Activated CD4-positive, alpha-beta T cell treated with anti-CD3 and anti-CD28 coated beads, Interleukin-2, amount 50 U/mL, for 16 hours (primary cell): Measurements from ENCODE around the gene PRDM15.

ENCODE experiments used
- DNase-seq: peaks from one replicate; pipeline ENCODE4 v3.0.0-alpha.2; 2020

PRDM15 gene

DNA sequence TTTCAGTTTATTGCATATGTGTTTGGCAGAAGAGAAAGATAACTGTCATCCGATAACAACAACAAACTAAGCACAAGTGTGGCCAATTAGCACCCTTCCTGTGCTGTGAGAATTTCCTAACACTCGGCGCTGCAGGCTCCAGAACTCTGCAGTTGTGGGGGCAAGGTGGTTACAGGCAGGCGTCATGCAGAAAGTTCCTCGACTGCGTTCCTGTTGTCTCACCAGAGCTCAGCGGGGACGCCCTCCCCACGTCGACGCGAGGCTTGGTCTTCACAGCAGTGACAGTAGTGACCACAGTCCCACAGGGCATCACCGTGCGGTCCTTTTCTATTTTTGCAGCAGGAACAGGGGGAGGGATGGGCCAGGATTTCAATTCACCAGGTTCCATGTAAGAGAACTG, 27.6 kb upstream of the PRDM15 start:
- DNase-seq: no peak

- no peak for DNase-seq
Measured at GRCh38 chr21:41903559-41904351, 24.6 kb upstream of the PRDM15 start.

DNA sequence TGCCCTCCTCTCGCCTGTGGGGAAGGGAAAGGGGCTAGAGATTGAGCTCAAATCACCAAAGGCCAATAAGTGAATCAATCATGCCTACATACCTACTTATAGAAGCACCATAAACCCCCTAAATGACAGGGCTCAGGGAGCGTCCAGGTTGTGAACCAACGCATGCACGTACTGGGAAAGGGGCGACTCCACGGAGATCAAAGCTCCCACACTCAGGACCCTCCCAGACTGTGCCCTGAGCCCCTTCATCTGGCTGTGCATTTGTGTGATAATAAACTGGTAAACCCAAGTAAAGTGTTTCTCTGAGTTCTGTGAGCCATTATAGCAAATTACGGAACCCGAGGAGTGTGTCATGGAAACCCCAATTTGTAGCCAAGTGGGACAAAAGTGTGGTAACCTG, 23.8 kb upstream of the PRDM15 start:
- DNase-seq: no peak

DNA sequence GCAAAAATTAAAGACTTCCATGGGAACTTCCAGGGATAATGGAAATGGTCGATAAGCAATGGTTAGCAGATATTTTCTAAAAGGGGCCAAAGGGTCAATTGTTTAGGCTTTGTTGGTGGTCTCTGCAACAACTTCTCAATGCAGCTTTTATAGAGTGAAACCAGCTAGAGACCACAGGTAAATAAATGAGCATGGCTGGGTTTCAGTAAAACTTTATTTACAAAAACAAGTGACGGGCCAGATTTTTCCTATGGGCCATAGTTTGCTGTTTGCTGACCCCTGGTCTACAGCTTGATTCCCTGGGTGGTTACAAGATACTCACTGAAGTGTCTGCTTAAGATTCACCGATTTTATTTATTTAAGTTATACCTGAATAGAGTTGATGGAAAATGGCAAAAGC, 22.6 kb upstream of the PRDM15 start:
- no peak for DNase-seq

DNA sequence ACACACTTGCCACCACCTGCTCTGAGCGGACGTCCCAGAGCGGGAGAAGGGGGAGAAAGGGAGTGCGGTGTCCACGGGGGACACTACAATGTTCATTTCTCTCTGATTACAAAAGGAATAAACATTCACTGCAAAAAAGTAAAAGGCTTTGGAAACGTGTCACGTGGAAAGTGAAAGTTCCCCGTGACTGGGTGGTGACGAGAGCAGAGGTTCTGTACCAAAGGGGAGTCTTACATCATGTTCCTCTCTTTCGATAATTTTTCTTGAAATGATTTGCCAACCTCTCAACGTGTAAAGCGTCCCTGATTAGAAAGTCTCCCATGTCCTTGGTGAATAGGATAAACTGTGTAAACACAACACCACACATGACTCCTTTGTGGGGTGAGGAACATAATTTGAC, 22.0 kb upstream of the PRDM15 start:
- DNase-seq: peak; percentile 68

DNA sequence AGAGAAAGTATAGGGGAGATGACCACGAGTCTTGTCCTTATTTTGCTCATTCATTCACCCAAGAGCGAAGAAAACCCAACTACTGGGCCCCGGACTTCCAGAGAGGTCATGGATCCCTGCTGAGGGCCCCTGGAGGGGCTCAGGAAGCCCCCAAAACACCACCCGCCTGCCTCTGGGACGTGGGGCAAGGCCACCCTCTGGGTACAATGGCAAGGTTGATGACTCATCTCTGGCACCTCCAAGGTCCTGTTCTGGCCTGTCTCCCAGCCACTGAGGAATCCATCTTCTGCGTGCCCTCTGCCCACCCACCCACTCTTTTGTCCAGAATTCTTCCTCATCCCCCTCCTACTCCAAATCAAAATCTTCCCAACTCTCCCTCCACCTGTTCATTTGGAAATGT, 21.3 kb upstream of the PRDM15 start:
- DNase-seq: no peak

GRCh38 chr21:41899426-41900202, 20.5 kb upstream of the PRDM15 start:
- peak; percentile 63 for DNase-seq

GRCh38 chr21:41898998-41899397, 19.9 kb upstream of the PRDM15 start:
- DNase-seq: no peak

DNA sequence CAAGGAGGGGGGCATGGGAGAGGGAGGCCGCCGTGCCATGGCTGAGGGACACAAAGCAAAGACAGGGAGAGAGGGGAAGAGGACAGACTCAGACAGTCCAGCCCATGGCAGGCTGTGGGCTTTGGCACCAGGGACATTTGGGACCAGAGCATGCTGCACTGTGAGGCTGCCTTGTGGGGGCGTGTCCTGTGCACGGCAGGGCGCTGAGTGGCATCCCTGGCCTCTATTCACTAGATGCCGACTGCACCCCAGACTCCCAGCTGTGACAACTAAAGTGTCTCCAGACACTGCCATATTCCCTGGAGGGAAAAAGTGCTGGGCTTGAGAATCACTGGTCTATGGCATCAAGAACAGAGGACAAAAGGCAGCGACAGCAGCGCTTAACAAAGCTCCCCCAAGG, 18.6 kb upstream of the PRDM15 start:
- DNase-seq: no peak

DNA sequence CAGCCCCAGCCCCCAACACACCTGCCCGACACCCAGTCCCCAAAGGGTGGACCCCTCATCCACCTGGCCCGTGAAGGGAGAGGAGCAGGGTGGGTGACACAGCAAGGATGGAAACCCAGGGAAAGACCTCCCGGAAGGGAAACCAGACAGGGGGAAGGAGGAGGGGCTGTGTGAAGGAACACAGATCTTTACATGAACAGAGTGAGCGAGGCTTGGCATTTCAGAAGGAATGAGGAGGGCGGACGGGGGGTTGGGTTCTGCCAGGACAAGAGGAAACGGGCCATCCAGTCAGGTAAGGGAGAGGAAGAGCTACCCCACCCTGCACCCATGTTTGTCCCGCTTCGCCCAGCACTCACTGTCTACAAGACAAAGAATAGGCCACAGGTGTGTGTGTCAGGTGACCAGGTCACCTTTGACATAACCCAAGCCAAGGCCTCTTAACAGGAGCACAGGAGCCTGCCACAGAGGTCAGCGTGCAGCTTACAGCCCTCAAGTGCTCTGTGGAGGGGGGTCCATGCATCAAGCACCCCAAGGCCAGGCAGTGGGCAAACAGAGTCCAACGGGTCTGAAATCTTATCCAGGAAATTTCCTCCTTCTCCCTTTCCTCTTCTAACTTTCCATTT, 18.0 kb upstream of the PRDM15 start:
- no peak for DNase-seq

- peak; percentile 23 for DNase-seq
Measured at GRCh38 chr21:41895643-41896493, 16.7 kb upstream of the PRDM15 start.

DNA sequence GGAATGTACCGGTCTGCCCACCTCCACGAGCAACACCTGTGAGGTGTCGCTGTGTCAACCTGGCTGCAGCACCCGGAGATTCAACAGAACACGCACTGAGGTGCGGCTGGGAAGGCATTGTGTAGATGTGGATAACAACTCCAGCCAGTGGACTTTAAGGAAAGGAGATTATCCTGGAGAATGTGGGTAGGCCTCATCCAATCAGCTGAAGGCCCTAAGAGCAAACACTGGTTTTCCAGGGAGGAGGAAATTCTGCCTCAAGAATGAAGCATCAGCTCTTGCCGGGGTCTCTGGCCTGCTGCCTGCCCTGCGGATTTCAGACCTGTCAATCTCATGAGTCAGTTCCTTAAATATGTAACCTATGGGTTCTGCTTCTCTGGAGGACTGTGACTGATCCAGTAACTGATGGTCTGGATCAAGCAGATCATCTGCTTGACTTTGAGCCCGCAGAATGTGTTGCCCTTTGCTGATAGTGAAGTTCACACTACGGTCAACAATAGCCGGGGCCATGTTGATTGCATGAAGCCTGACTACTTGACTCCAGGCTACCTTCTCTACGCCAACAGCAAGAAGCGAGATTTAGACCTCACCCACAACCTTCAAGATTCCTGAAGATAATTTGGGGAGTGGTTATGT, 15.9 kb upstream of the PRDM15 start:
- DNase-seq: no peak

- DNase-seq: no peak
Measured at GRCh38 chr21:41894511-41894910, 15.4 kb upstream of the PRDM15 start.

DNA sequence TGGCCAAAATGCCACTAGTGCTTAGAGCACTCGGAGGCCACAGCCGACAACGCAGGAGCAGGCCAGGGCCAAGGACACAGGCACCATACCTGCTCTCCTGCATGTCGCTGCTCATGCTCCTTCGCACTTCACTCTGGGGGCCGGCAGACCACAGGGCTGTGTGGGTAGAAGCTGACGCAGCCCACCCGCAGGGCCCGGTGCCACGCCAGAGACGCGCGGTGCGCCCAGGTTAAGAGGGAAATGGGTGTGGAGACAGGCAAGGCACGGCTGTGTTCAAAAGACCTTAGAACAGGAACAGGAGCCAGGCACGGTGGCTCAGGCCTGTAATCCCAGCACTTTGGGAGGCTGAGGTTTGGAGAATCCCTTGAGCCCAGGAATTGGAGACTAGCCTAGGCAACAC, 13.6 kb upstream of the PRDM15 start:
- DNase-seq: no peak

DNA sequence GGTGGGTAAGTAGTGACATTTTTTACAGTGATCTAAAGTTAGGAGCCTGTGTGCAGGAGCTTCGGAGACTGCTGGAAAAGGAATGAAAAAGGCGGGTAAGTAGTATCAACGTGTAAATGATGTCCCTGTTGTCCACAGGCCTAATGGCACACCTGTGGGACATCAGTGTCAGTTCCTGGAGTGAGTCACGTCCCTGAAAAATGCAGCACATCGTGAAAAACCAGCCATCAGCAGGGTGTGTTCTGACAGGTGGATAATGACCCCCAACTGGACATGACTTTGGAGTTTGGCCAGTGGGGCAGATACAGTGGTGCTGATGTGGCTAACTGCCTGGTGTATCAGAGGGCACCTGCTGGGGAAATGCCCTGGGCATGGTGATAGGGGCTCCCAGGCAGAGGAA, 12.0 kb upstream of the PRDM15 start:
- DNase-seq: no peak

GRCh38 chr21:41890355-41890754, 11.2 kb upstream of the PRDM15 start:
- DNase-seq: no peak

- no peak for DNase-seq
Measured at GRCh38 chr21:41888749-41889376, 9.7 kb upstream of the PRDM15 start.

DNA sequence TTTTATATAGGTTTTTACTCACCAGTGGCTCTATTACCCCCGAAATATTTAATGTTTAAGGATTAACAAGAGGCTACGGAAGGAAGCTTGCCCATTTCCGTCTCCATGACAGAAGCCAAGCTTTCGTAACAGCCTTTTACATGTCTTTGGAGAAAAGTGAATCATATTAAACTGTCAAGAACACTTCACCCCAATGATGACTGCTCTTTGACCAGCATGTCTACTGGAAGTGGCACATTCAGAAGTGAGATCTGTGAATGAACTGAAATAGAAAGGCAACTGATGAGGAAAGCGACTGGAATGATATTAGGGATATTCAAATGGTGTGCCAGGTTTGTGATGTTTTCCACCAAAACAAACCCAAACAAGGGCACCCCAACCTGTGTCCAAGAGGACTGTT, 8.5 kb upstream of the PRDM15 start:
- DNase-seq: no peak

DNA sequence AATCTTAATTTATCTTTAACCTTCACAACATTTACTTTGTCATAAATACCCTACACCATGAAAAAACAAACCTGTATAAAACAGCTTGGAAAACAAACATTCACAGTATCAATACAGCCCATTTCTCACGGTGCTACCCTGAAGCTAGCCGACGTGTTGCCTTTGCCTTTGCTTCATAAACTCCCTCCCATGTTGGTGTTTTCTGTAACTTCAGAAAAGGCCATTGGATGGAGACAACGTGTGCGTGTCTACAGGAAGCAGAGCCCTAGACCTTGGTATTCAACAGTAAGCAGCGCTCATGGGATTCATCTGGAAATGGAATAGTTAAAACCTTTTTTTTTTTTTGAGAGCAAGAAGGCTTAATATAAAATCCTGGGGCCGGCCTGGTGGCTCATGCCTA, 7.2 kb upstream of the PRDM15 start:
- no peak for DNase-seq

DNA sequence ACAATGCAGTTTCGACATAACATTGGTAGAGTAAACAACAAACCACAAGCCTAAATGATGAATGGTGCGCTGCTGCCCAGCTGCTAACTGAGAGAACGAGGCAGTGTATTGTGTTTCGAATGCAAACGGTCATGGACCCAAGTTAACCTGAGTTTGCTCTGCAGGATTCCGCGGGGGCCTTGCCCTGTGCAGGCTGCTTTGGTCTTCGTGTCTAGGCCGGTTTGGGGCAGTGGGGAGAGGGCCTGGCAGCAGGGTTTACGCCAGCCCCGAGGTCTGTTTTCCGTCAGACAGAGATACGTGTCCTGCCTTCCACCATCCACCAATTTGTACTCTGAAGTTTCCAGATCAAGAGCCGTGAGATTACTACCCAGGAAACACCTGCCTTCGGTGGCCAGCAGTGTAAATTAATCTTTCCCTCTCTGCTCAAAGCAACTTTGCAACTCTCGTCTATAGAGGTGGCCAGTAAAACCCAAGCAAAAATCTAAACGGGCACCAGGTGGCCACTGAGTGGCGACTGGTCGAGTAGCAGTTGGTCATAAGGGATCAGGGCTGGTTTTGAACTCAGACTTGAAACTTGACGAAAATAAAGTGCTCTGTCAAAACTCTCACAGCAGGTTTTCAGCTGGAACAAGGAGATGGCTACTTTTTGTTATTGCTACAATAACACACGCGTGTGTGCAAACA, 6.3 kb upstream of the PRDM15 start:
- no peak for DNase-seq

GRCh38 chr21:41884501-41885030, 5.4 kb upstream of the PRDM15 start:
- DNase-seq: no peak
